Large intestine (tissue), 3 donors: ENCODE results near the gene CARD9. TPM values are rescaled to one million over a fixed set of nuclear protein-coding genes. Genes with fewer than 3 reads are reported as not detected.

Source experiments
- DNase-seq, 2 donors: peaks; one replicate each; pipeline versions ENCODE4 v3.0.0 to v3.0.0-alpha.2; 2013
- H3K27ac ChIP-seq: one replicate; pipeline ENCODE4 v1.5.1; 2013; ENCODE audit warnings: low read length
- H3K27me3 ChIP-seq: 2 replicates; pipeline ENCODE4 v1.6.1; 2013; ENCODE audit warnings: low read length; ENCODE audit not compliant: control insufficient read depth, insufficient read depth
- H3K36me3 ChIP-seq: 2 replicates; pipeline ENCODE4 v1.6.1; 2013; ENCODE audit warnings: low read length; ENCODE audit not compliant: control insufficient read depth, insufficient read depth
- H3K4me1 ChIP-seq: one replicate; pipeline ENCODE4 v1.6.1; 2013; ENCODE audit warnings: low read length; ENCODE audit not compliant: control insufficient read depth, insufficient read depth
- H3K4me3 ChIP-seq: one replicate; pipeline ENCODE4 v1.5.1; 2013; ENCODE audit warnings: low read length
- H3K9me3 ChIP-seq: one replicate; pipeline ENCODE4 v1.6.1; 2013; ENCODE audit warnings: mild to moderate bottlenecking, low read depth, low read length, moderate library complexity; ENCODE audit not compliant: control insufficient read depth
- WGBS: methylation state at CpG from one replicate; pipeline ENCODE4 v1.1.5; 2013; ENCODE audit warnings: low lambda C conversion rate; ENCODE audit not compliant: insufficient coverage; 5-methylcytosine and 5-hydroxymethylcytosine counted together
- polyA plus RNA-seq: library from polyadenylated mRNA; unstranded; fragments of 120-200 nt; gene quantifications from one replicate; pipeline ENCODE4 v1.2.1, GENCODE V29; 2013

Gene CARD9
- polyA plus RNA-seq, 1 donor = 2.4 TPM

GRCh38 chr9:136347472-136348256, 25.8 kb downstream of the CARD9 start:
- Histone ChIP-seq H3K9me3 (peaks cover 8% of the 10 kb centered on the region), H3K36me3 (no peaks in the 10 kb centered on the region), H3K4me1 (peaks cover 23% of the 10 kb centered on the region), H3K27me3 (no peaks in the 10 kb centered on the region), H3K27ac (no peak overlapping the region), H3K4me3 (no peak overlapping the region)
- DNase-seq = no peak
- 93% methylated on average over 8 of the region's 34 CpGs for WGBS

DNA sequence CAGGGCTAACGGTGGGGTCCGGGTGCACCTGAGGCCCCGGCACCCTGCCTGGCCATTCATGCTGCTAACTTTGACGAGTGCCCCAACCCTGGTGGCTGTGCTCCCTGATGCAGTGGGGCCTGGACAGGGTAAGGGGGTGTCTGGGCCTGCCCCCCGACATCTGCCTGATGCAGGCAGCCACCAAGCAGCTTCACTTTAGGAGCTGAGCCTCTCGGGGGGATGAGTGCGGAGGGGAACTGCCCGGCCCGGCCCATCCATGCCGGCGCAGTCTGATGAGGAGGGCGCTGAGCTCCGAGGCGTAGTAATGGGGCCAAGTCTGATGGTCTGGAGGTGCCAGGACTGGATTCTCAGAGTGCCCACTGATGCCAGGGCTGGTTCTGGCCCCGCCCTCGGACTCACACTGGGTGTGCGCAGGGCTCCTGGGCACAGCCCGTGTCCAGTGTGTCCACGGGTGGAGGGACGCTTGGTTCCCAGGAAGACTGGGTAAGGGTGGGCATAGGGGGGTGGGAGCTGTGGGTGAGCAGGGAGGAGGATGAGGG, 26.5 kb downstream of the CARD9 start:
- no CpG with 5 or more reads among the region's 20 CpGs for WGBS
- no peaks in the 10 kb centered on the region for H3K27me3 ChIP-seq
- no peak for DNase-seq
- no peak overlapping the region for H3K4me3 ChIP-seq
- H3K4me1 ChIP-seq = peaks cover 21% of the 10 kb centered on the region
- no peaks in the 10 kb centered on the region for H3K36me3 ChIP-seq
- H3K27ac ChIP-seq = no peak overlapping the region
- H3K9me3 ChIP-seq = peaks cover 8% of the 10 kb centered on the region

DNA sequence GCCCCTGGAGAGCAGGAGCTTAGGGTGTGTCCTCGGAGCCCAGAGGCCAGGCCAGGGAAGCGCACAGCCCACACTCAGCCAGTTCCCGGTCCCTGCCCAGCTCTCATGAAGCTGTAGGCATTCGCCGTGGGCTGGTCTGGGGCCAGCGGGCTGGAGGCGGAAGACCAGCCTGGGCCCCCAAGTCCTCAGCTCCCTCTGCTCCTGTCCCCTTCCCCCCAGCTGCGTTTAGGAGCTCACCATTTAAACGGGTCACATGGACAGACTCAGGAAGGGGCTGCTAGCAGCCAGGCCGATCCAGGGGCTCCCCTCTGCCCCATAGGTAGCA, 27.4 kb downstream of the CARD9 start:
- DNase-seq = no peak
- Histone ChIP-seq H3K36me3 (no peaks in the 10 kb centered on the region), H3K27ac (peak overlapping the region; percentile 68), H3K4me3 (no peak overlapping the region), H3K27me3 (no peaks in the 10 kb centered on the region), H3K4me1 (peaks cover 23% of the 10 kb centered on the region), H3K9me3 (peaks cover 8% of the 10 kb centered on the region)
- no CpG with 5 or more reads among the region's 10 CpGs for WGBS

DNA sequence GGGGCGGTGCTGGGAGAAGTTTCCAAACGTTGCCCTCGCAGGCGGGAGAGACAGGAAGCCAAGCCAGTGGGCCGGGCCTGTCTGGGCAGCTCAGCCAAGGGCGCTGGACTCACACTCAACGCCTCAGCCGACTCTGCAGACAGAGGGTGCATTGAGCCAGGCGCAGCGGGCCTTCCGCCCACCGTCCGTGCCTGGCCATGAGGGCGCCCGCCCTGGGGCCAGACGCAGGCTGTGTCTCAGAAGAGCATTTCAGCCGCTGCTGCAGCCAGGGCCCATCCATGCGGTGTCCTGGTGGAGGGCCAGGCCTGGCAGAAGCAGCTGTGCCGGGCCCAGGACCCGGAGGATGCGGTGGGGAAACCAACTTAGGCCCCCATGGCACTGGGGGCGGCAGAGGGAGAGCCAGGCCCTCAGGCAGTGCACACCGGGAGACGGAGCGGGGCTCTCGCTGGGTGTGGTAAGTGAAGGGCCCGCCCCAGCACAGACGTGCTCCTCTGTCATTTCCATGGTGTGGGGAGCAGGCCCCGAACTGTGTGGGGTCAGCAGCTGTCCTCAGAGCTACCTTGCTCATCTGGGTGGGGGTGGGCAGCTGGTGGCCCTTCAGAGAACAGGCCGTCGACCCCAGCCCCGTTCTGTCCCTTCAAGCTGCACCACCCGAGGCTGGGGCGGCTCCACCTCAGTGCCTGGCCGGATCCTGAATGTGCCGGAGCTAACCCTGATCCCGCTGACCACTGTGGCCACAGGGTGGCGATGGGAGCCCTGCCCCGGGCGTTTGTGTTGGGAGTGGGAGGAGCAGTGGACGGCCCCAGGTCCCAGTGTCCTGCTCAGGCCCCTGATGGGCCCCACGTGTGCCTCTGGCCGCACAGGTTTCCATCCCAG, 27.9 kb downstream of the CARD9 start:
- peak overlapping the region; percentile 68 for H3K27ac ChIP-seq
- WGBS = no CpG with 5 or more reads among the region's 43 CpGs
- peaks cover 23% of the 10 kb centered on the region for H3K4me1 ChIP-seq
- no peaks in the 10 kb centered on the region for H3K27me3 ChIP-seq
- peak; percentile 80 to 85 for DNase-seq
- H3K9me3 ChIP-seq = peaks cover 8% of the 10 kb centered on the region
- no peaks in the 10 kb centered on the region for H3K36me3 ChIP-seq
- no peak overlapping the region for H3K4me3 ChIP-seq

- no peak for DNase-seq
- Histone ChIP-seq H3K27ac (no peak overlapping the region), H3K4me3 (no peak overlapping the region), H3K36me3 (no peaks in the 10 kb centered on the region), H3K9me3 (peaks cover 8% of the 10 kb centered on the region), H3K4me1 (peaks cover 23% of the 10 kb centered on the region), H3K27me3 (no peaks in the 10 kb centered on the region)
- WGBS = 100% methylated on average over 2 of the region's 21 CpGs
Measured at GRCh38 chr9:136344544-136345280, 28.8 kb downstream of the CARD9 start.

GRCh38 chr9:136343884-136344269, 29.6 kb downstream of the CARD9 start:
- Histone ChIP-seq H3K4me1 (peaks cover 23% of the 10 kb centered on the region), H3K27me3 (no peaks in the 10 kb centered on the region), H3K4me3 (no peak overlapping the region), H3K9me3 (peaks cover 8% of the 10 kb centered on the region), H3K36me3 (no peaks in the 10 kb centered on the region), H3K27ac (no peak overlapping the region)
- DNase-seq = no peak
- no CpG with 5 or more reads among the region's 24 CpGs for WGBS

DNA sequence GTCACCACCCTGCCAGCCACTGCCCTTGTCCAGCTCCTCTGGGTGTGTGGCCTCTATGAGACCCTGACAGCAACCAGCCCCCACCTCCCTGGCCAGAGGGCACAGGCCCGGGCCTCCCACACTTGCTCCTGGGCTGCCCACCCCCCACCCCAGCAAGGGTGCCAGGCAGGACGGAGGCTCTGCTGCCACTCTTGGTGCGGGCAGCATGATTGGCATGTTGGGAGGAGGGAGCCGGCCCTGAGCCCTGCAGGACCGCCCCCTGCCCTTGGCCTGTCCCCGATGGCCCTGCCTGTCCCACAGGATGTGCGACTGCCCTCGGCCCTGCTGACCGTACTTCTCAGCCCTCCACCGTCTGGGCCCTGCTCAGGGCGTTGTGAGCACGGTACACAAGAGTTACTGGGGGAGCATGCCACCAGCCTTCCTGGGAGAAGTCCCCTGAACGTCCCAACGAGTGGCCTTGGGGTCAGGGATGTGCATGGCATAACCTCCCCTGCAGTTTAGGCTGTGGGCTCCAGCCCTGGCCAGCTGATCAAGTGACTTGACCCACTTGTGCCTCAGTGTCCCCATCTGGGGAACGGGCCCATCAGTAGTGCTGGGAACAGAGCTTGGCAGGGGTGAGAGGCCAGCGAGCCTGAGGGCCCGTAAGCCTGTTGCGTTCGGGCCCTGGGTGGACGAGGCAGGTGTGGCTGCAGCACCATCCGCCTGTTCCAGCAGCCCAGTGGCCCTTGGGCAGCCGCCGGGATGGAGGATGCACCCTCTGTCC, 30.2 kb downstream of the CARD9 start:
- Histone ChIP-seq H3K4me3 (peak overlapping the region; percentile 18), H3K27ac (no peak overlapping the region), H3K27me3 (no peaks in the 10 kb centered on the region), H3K36me3 (no peaks in the 10 kb centered on the region), H3K9me3 (peaks cover 8% of the 10 kb centered on the region), H3K4me1 (peaks cover 23% of the 10 kb centered on the region)
- no peak for DNase-seq
- no CpG with 5 or more reads among the region's 23 CpGs for WGBS

- H3K27me3 ChIP-seq = no peaks in the 10 kb centered on the region
- DNase-seq = peak; percentile 88 to 93
- no CpG with 5 or more reads among the region's 60 CpGs for WGBS
- peaks cover 23% of the 10 kb centered on the region for H3K4me1 ChIP-seq
- no peaks in the 10 kb centered on the region for H3K36me3 ChIP-seq
- peak overlapping the region; percentile 37 for H3K4me3 ChIP-seq
- peaks cover 5% of the 10 kb centered on the region for H3K9me3 ChIP-seq
- no peak overlapping the region for H3K27ac ChIP-seq
Measured at GRCh38 chr9:136342181-136343120, 31.0 kb downstream of the CARD9 start.

GRCh38 chr9:136341769-136342168, 31.7 kb downstream of the CARD9 start:
- Histone ChIP-seq H3K4me3 (no peak overlapping the region), H3K4me1 (peaks cover 20% of the 10 kb centered on the region), H3K9me3 (peaks cover 5% of the 10 kb centered on the region), H3K27ac (no peak overlapping the region), H3K27me3 (no peaks in the 10 kb centered on the region), H3K36me3 (peaks cover 3% of the 10 kb centered on the region)
- WGBS = no CpG with 5 or more reads among the region's 10 CpGs
- DNase-seq = no peak
